ENCODE data around the gene UBE2K. TPM values are rescaled to one million over a fixed set of nuclear protein-coding genes. Genes with fewer than 3 reads are reported as not detected.
"Not testable (repeated sequence)": the region's sequence is repeated elsewhere in the genome, so short reads cannot be mapped to it uniquely, and the experiment has no call there.

Gene UBE2K
- total RNA-seq, 1 donor from 2014 or later: 21.4 TPM

DNA sequence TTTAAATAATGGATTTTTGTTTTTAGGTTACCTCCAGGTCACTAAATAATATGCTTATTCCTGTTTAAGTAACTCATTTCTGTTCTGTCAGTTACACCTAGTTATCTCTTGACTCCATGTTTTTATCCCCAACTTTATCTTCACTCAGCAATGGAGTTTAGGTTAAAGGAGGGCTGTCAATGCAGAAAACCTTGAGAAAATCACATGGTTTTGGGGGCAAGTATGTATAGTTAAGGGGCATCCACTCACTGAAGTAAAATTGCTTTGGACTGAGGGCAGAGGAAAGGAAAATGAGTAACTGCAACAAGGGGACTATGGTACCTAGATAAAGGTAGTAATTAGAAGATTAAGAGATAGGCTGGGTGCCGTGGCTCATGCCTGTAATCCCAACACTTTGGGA, 87.1 kb downstream of the UBE2K start:
- Histone ChIP-seq H3K4me3 (no peak overlapping the region), H3K27ac (no peak overlapping the region), H3K27me3 (no peaks in the 10 kb centered on the region), H3K4me1 (no peaks in the 10 kb centered on the region), H3K9me3 (no peaks in the 10 kb centered on the region), H3K36me3 (peaks cover 0 to 4% of the 10 kb centered on the region in 2 donors)
- DNase-seq (ENCODE audit: extremely low spot score in 2 of 2): no peak
- TF ChIP-seq POLR2AphosphoS5 (IDR thresholded peaks at IDR 0.05; ENCODE audit: insufficient read depth in 1 of 2, low read depth in 1 of 2) (no peak), POLR2A (IDR thresholded peaks at IDR 0.05) (no peak)
- TF ChIP-seq, protein P1, sequence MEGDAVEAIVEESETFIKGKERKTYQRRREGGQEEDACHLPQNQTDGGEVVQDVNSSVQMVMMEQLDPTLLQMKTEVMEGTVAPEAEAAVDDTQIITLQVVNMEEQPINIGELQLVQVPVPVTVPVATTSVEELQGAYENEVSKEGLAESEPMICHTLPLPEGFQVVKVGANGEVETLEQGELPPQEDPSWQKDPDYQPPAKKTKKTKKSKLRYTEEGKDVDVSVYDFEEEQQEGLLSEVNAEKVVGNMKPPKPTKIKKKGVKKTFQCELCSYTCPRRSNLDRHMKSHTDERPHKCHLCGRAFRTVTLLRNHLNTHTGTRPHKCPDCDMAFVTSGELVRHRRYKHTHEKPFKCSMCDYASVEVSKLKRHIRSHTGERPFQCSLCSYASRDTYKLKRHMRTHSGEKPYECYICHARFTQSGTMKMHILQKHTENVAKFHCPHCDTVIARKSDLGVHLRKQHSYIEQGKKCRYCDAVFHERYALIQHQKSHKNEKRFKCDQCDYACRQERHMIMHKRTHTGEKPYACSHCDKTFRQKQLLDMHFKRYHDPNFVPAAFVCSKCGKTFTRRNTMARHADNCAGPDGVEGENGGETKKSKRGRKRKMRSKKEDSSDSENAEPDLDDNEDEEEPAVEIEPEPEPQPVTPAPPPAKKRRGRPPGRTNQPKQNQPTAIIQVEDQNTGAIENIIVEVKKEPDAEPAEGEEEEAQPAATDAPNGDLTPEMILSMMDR (IDR thresholded peaks at IDR 0.05): no peak
- intact Hi-C loops (cut with DNase I): no loop called here

DNA sequence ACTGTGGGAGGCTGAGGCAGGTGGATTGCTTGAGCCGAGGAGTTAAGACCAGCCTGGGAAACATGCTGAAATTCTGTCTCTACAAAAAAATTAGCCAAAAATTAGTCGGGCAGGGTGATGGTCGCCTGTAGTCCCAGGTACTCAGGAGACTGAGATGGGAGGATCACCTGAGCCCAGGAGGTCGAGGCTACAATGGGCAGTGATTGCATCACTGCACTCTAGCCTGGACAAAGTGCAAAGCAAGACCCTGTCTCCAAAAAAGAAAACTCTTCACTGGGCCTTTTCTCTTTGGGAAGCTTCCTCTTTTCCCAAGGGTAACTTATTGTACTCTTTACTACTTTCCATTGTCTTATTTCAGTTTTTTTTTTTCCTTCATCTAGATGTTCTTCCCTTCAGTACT, 88.9 kb downstream of the UBE2K start:
- H3K27ac ChIP-seq: no peak overlapping the region
- H3K4me3 ChIP-seq: no peak overlapping the region
- no peaks in the 10 kb centered on the region for H3K27me3 ChIP-seq
- DNase-seq (ENCODE audit: extremely low spot score in 2 of 2): peak in 1 of 2 donors; percentile 65
- H3K36me3 ChIP-seq: no peaks in the 10 kb centered on the region
- H3K9me3 ChIP-seq: no peaks in the 10 kb centered on the region
- H3K4me1 ChIP-seq: no peaks in the 10 kb centered on the region
- intact Hi-C loops (cut with DNase I): no loop called here
- TF ChIP-seq POLR2A (IDR thresholded peaks at IDR 0.05) (no peak), POLR2AphosphoS5 (IDR thresholded peaks at IDR 0.05; ENCODE audit: insufficient read depth in 1 of 2, low read depth in 1 of 2) (no peak)
- TF ChIP-seq, protein P1 (IDR thresholded peaks at IDR 0.05): no peak

DNA sequence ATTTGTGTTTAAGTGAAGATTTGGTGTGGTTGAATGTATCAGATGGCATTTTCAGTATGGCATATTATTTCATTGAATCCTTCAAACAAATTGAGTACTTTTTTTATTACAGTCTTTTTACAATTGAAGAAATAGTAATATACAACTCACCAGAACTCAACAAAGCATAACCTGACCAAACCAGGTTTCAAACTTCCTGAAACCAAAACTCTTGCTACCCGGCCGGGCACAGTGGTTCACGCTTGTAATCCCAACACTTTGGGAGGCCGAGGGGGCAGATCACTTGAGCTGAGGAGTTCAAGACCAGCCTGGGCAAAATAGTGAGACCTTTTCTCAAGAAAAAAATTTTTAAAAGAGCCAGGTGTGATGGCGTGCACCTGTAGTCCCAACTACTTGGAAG, 94.2 kb downstream of the UBE2K start:
- Histone ChIP-seq H3K4me3 (no peak overlapping the region), H3K27ac (no peak overlapping the region), H3K27me3 (no peaks in the 10 kb centered on the region), H3K36me3 (no peaks in the 10 kb centered on the region), H3K9me3 (no peaks in the 10 kb centered on the region), H3K4me1 (no peaks in the 10 kb centered on the region)
- intact Hi-C loops (cut with DNase I): no loop called here
- no peak for DNase-seq (ENCODE audit: extremely low spot score in 2 of 2)
- TF ChIP-seq POLR2A (IDR thresholded peaks at IDR 0.05) (no peak), POLR2AphosphoS5 (IDR thresholded peaks at IDR 0.05; ENCODE audit: insufficient read depth in 1 of 2, low read depth in 1 of 2) (no peak)
- TF ChIP-seq, protein P1 (IDR thresholded peaks at IDR 0.05): no peak

DNA sequence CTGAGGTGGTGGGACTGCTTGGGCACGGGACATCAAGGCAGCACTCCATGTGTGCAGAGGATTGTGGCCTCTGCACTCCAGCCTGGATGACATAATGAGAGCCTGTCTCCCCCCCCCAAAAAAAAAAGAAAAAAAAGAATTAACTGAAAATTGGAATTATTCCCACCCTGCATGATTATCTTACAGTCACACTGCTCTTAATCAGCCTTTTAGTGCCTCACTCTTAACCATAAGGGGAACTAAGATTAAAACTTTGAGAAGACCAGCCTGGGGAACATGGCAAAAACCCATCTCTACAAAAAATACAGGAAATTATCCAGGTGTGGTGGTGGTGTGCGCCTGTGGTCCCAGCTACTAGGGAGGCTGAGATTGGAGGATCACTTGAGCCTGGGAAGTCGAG, 94.6 kb downstream of the UBE2K start:
- intact Hi-C loops (cut with DNase I): no loop called here
- Histone ChIP-seq H3K4me1 (no peaks in the 10 kb centered on the region), H3K27ac (no peak overlapping the region), H3K36me3 (no peaks in the 10 kb centered on the region), H3K9me3 (no peaks in the 10 kb centered on the region), H3K4me3 (no peak overlapping the region), H3K27me3 (no peaks in the 10 kb centered on the region)
- no peak for DNase-seq (ENCODE audit: extremely low spot score in 2 of 2)
- TF ChIP-seq POLR2AphosphoS5 (IDR thresholded peaks at IDR 0.05; ENCODE audit: insufficient read depth in 1 of 2, low read depth in 1 of 2): no peak
- TF ChIP-seq, protein P1 (IDR thresholded peaks at IDR 0.05): no peak
- no peak for TF ChIP-seq POLR2A (IDR thresholded peaks at IDR 0.05)

DNA sequence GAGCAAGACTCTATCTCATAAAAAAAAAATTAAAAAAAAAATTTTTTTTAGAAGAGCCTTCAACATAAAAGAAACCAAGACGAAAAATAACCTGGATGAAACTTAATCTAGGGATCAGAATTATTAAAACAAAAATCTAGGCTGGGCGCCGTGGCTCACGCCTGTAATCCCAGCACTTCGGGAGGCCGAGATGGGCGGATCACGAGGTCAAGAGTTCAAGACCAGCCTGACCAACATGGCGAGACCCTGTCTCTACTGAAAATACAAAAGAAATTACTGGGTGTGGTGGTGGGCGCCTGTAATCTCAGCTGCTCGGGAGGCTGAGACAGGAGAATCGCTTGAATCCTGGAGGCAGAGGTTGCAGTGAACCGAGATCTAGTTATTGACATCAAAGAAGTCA, 95.0 kb downstream of the UBE2K start:
- DNase-seq (ENCODE audit: extremely low spot score in 2 of 2); H3K27me3 ChIP-seq; intact Hi-C loops (cut with DNase I); H3K27ac ChIP-seq; H3K4me3 ChIP-seq; H3K9me3 ChIP-seq; H3K36me3 ChIP-seq; H3K4me1 ChIP-seq: not testable (repeated sequence)

DNA sequence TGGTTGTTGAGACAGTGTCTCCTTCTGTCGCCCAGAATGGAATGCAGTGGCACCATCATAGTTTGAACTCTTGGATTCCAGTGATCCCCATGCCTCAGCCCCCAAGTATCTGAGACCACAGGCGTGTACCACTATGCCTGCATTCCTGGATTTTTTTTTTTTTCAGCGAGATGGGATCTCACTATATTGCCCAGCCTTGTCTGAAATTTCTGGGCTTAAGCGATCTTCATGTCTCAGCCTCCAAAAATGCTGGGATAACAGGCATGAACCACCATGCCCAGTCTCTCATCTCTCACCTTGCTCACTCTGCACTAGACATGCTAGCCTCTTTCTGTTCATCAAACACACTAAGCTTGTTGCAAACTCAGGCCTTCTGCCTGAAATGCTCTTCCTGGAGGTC, 104.1 kb downstream of the UBE2K start:
- Histone ChIP-seq H3K4me1 (no peaks in the 10 kb centered on the region), H3K36me3 (no peaks in the 10 kb centered on the region), H3K27ac (no peak overlapping the region), H3K27me3 (no peaks in the 10 kb centered on the region), H3K4me3 (no peak overlapping the region), H3K9me3 (no peaks in the 10 kb centered on the region)
- intact Hi-C loops (cut with DNase I): no loop called here
- TF ChIP-seq, protein P1 (IDR thresholded peaks at IDR 0.05): no peak
- TF ChIP-seq POLR2AphosphoS5 (IDR thresholded peaks at IDR 0.05; ENCODE audit: insufficient read depth in 1 of 2, low read depth in 1 of 2) (no peak), POLR2A (IDR thresholded peaks at IDR 0.05) (no peak)
- DNase-seq (ENCODE audit: extremely low spot score in 2 of 2): no peak

Measured in vagina (tissue), 2 donors.